Upper lobe of left lung (tissue), 4 donors: Measurements from ENCODE around the gene ANKRD36.
"Not testable (repeated sequence)": the region's sequence is repeated elsewhere in the genome, so short reads cannot be mapped to it uniquely, and the experiment has no call there.

ENCODE experiments used
- POLR2A ChIP-seq, 4 donors: fragments of 450-650 bp; IDR thresholded peaks; one replicate each; pipeline ENCODE4 v1.5.1; 2016 to 2017; ENCODE audit warnings: antibody characterized with exemption in 4 of 4, mild to moderate bottlenecking in 2 of 4
- POLR2AphosphoS5 ChIP-seq, 2 donors: sonication (generic); formaldehyde crosslinking; IDR thresholded peaks; one replicate each; pipeline ENCODE4 v1.5.1; 2017; ENCODE audit warnings: antibody characterized with exemption in 2 of 2
- TF ChIP-seq, protein P1 (sequence below), 6 experiments: fragments of 450-650 bp in 4 of 6; fragments of 200-600 bp in 2 of 6; sonication (generic) in 2 of 6; IDR thresholded peaks; one replicate each; pipeline ENCODE4 v1.5.1; 2016 to 2019; ENCODE audit warnings: antibody characterized with exemption in 6 of 6

DNA sequence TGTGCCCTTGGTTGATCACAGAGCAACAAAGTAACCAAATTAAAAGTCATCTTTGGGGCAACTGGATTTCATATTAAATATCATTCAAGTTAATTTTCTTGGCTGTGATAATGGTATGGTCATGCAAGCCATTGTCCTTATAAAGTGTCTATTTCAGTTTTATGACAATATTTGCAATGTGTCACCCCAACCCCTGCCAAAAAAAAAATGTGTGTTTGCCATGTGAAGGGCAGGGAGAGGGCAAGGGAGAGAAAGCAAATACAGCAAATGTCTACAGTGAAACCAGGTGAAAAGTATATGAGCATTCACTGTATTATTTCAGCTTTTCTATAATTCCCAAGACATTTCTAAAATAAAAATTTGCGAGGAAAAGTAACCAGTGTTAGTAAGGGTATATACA lies 24.2 kb upstream of the ANKRD36 start:
- TF ChIP-seq, protein P1, sequence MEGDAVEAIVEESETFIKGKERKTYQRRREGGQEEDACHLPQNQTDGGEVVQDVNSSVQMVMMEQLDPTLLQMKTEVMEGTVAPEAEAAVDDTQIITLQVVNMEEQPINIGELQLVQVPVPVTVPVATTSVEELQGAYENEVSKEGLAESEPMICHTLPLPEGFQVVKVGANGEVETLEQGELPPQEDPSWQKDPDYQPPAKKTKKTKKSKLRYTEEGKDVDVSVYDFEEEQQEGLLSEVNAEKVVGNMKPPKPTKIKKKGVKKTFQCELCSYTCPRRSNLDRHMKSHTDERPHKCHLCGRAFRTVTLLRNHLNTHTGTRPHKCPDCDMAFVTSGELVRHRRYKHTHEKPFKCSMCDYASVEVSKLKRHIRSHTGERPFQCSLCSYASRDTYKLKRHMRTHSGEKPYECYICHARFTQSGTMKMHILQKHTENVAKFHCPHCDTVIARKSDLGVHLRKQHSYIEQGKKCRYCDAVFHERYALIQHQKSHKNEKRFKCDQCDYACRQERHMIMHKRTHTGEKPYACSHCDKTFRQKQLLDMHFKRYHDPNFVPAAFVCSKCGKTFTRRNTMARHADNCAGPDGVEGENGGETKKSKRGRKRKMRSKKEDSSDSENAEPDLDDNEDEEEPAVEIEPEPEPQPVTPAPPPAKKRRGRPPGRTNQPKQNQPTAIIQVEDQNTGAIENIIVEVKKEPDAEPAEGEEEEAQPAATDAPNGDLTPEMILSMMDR (IDR thresholded peaks at IDR 0.05), result not testable (repeated sequence)
- not testable (repeated sequence) for TF ChIP-seq POLR2A, POLR2AphosphoS5 (IDR thresholded peaks at IDR 0.05)
